ENCODE data around the gene CLIP4.
A peak's percentile ranks its signal among the peaks of the same experiment; 100 is the strongest.

The CLIP4 gene

DNA sequence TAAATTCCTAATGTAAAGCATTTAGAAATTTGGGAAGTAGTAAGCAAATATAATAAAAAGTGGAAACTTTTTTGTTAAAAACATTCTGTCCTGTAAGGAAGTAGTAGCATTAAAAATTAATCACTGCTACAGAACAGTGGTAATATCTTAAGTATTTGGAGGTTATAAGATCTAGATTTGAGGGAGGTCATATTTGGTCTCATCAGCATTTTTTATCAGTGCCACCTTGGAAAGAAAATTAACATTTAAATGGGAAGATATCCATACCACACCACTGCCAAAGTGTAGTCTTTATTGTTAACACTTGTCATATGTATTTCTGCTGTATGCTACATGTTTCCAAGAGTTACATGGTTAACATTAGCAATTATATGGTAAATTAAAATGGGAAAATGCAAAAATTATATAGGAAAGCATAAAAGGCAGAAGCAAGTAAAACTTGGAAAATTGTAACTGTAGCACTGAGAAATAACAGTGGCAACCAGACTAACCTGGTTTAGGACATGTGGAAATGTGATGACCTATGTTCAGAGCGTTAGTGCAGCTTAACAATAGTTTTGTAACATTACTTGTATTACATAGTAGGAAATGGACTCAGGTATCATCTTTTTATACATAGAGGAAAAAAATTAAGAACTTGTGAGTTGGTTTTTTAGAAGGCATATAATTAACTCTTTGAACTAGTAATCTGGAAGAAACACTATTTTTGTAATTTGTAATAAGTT is 47.2 kb downstream of the CLIP4 start:
- Histone ChIP-seq H3K27ac (no peak overlapping the region), H3K9me3 (ENCODE audit: severe bottlenecking) (no peaks in the 10 kb centered on the region), H3K27me3 (ENCODE audit: insufficient read depth, low read depth, severe bottlenecking) (no peaks in the 10 kb centered on the region), H3K4me3 (ENCODE audit: low read depth, low read length) (no peak overlapping the region), H3K36me3 (peaks cover 20% of the 10 kb centered on the region)
- DNase-seq = no peak
- TF ChIP-seq, protein P1, sequence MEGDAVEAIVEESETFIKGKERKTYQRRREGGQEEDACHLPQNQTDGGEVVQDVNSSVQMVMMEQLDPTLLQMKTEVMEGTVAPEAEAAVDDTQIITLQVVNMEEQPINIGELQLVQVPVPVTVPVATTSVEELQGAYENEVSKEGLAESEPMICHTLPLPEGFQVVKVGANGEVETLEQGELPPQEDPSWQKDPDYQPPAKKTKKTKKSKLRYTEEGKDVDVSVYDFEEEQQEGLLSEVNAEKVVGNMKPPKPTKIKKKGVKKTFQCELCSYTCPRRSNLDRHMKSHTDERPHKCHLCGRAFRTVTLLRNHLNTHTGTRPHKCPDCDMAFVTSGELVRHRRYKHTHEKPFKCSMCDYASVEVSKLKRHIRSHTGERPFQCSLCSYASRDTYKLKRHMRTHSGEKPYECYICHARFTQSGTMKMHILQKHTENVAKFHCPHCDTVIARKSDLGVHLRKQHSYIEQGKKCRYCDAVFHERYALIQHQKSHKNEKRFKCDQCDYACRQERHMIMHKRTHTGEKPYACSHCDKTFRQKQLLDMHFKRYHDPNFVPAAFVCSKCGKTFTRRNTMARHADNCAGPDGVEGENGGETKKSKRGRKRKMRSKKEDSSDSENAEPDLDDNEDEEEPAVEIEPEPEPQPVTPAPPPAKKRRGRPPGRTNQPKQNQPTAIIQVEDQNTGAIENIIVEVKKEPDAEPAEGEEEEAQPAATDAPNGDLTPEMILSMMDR (IDR thresholded peaks at IDR 0.05; ENCODE audit: low read depth, low read length) = no peak

DNA sequence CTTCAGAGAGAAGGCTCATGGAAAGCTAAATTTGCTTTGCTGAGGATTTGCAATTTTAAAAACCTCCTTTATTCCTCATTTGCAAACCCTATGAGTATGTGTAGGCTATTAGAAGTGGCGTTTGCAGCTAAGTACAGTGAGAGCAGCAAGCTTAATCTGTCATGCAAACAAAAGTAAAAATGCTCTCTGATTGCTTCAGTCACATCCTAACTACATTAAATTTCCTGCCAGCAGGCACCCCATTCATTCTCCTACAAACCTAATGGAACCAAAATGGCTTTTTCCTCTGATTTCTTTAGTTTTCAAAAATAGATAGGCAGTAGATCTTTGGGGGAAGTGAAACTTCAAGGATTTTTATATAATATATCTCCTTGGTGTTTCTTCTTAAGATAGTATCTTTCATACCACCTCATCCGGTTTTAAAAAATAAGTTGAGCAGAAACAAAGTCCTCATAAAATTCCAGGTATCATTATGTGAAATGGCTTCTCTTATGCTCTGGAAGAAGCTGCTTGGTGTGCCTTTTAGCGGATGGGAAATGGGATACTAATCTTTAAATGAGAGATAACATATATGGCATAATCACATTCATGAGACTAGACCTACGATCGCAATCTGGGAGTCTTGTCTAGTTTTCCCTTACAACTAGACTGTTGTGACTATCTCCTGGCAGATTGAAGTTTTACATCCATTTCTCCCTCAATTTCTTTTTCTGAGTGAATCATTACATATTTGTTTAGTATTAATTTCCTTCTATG is 49.1 kb downstream of the CLIP4 start:
- Histone ChIP-seq H3K9me3 (ENCODE audit: severe bottlenecking) (no peaks in the 10 kb centered on the region), H3K27ac (no peak overlapping the region), H3K4me3 (ENCODE audit: low read depth, low read length) (no peak overlapping the region), H3K36me3 (peaks cover 13% of the 10 kb centered on the region), H3K27me3 (ENCODE audit: insufficient read depth, low read depth, severe bottlenecking) (no peaks in the 10 kb centered on the region)
- no peak for DNase-seq
- TF ChIP-seq, protein P1 (IDR thresholded peaks at IDR 0.05; ENCODE audit: low read depth, low read length) = no peak

DNA sequence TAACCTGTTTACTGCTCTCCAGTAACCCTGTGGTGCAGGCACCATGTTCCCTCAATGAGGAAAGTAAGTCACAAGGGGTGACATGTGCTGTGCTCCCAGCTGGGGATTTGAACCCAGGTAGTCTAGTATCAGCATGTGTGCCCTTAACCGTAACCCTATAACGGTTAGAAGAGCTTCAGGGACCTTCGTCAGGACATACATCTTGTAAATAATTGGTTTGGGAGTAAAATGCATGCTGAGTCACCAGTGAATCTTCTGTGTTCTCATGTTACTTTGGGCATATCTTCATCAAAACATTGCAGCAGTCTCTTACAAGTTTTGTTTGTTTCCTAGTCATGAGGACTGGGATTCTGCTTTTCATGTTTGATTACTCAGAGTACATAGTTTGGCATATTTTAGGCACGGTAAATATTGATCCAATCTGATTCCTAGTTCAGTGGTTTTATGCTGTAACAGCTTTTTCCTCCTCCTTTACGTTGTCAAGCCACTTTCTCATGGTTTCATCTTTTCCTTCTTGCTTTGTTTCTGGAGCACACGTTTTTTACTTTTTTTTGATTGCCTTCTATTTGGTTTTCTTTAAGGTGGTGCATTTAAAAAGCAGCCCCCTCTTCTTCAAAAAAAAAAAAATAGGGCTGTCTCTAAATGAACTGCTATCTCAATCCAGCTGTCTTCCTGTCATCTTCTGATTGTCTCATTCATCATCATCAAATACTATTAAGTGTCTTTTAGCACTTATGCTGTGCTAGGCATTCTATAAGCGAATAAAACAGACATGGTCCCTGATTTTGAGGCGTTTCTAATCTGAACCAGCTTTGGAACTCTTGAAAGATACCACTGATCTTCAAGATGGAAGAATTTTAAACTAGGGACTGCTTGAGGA is 50.4 kb downstream of the CLIP4 start:
- H3K36me3 ChIP-seq = peaks cover 9% of the 10 kb centered on the region
- no peak overlapping the region for H3K4me3 ChIP-seq (ENCODE audit: low read depth, low read length)
- H3K27me3 ChIP-seq (ENCODE audit: insufficient read depth, low read depth, severe bottlenecking) = no peaks in the 10 kb centered on the region
- no peak for DNase-seq
- H3K9me3 ChIP-seq (ENCODE audit: severe bottlenecking) = no peaks in the 10 kb centered on the region
- TF ChIP-seq, protein P1 (IDR thresholded peaks at IDR 0.05; ENCODE audit: low read depth, low read length) = no peak
- H3K27ac ChIP-seq = no peak overlapping the region

DNA sequence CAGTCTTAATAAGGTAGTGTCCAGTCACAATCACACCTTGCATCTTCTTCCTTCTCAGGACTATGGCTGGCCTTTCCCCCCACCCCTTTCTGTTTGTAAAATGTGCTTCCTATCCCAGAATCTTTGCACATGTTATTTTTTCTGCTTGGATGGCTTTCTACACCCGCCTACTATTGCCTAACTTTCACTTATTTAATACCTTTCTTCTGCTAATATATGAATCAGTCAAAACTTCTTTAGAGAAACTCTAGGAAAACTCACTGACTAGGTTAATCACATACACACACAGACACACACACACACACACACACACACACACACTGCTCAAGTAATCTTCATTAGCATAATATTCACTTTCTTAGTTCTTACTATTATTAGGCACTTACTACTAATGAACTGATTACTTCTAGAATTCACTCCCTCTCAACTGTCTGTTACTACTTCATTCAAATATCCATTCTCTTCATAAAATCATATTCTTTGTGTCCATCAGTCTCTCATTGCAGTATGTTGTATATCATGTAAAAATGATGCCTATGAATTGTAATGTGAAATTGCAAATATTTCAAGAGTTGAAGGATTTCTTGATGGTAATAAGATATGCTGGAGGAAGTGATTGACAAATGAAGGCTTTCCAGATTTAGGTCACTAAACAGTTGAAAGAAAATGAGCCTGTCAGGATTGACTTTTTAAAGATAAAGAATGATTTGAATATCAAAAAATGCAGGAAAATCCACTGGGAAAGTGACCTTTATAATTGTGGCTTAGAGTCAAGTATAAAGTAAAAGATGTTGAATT is 51.2 kb downstream of the CLIP4 start:
- no peak for DNase-seq
- no peak overlapping the region for H3K4me3 ChIP-seq (ENCODE audit: low read depth, low read length)
- H3K27me3 ChIP-seq (ENCODE audit: insufficient read depth, low read depth, severe bottlenecking) = no peaks in the 10 kb centered on the region
- H3K36me3 ChIP-seq = peaks cover 9% of the 10 kb centered on the region
- no peak overlapping the region for H3K27ac ChIP-seq
- TF ChIP-seq, protein P1 (IDR thresholded peaks at IDR 0.05; ENCODE audit: low read depth, low read length) = no peak
- no peaks in the 10 kb centered on the region for H3K9me3 ChIP-seq (ENCODE audit: severe bottlenecking)

DNA sequence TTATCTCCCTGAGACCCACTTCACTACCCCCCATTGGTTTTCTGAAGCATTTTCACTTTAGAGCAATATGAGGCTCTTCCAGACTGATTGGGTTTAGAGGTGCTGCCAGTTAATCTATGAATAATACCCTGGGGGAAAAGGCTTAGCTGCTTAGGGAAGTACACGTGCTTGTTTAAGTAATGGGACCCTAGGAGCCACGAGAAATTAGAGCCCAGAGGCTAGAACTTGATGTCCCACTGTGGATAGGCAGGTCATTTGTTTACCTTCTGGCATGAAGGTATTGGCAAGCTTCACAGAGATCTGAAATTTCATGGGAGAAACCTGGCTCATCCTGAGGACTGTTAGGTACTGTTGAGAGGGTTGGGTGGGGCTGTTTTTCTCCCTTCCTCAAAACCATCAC is 59.7 kb downstream of the CLIP4 start:
- peak; percentile 54 for DNase-seq
- Histone ChIP-seq H3K36me3 (peaks cover 3% of the 10 kb centered on the region; the same call in 1 of the 2 replicates), H3K9me3 (ENCODE audit: severe bottlenecking) (no peaks in the 10 kb centered on the region), H3K4me3 (ENCODE audit: low read depth, low read length) (no peak overlapping the region), H3K27ac (no peak overlapping the region), H3K27me3 (ENCODE audit: insufficient read depth, low read depth, severe bottlenecking) (no peaks in the 10 kb centered on the region)
- TF ChIP-seq, protein P1 (IDR thresholded peaks at IDR 0.05; ENCODE audit: low read depth, low read length) = no peak
